Spinal cord (tissue), 10 donors: ENCODE measurements around the gene P3H2. TPM values are rescaled to one million over a fixed set of nuclear protein-coding genes. Genes with fewer than 3 reads are reported as not detected.

Experiments
- DNase-seq, 6 donors: peaks; one replicate each; pipeline versions ENCODE4 v3.0.0 to v3.0.0-alpha.2; 2013 to 2015; ENCODE audit warnings: low spot score in 6 of 6, low read depth in 4 of 6
- H3K27ac ChIP-seq: one replicate; pipeline ENCODE4 v1.5.1; 2013; ENCODE audit warnings: low read depth, low read length, control low read depth
- H3K27me3 ChIP-seq: one replicate; pipeline ENCODE4 v1.6.1; 2013; ENCODE audit warnings: low read length; ENCODE audit not compliant: control insufficient read depth, insufficient read depth
- H3K36me3 ChIP-seq: one replicate; pipeline ENCODE4 v1.6.1; 2013; ENCODE audit warnings: low read length; ENCODE audit not compliant: control insufficient read depth, insufficient read depth
- H3K4me1 ChIP-seq: one replicate; pipeline ENCODE4 v1.6.1; 2013; ENCODE audit warnings: low read length; ENCODE audit not compliant: control insufficient read depth, insufficient read depth
- H3K4me3 ChIP-seq: one replicate; pipeline ENCODE4 v1.5.1; 2013; ENCODE audit warnings: low read depth, low read length, control low read depth
- H3K9me3 ChIP-seq: one replicate; pipeline ENCODE4 v1.6.1; 2013; ENCODE audit warnings: low read length; ENCODE audit not compliant: control insufficient read depth, insufficient read depth
- WGBS: methylation state at CpG from one replicate; pipeline ENCODE4 v1.1.5; 2013; ENCODE audit warnings: missing lambda C conversion rate; ENCODE audit not compliant: insufficient coverage; 5-methylcytosine and 5-hydroxymethylcytosine counted together
- polyA plus RNA-seq, 2 donors: library from polyadenylated mRNA; unstranded; fragments of 120-200 nt; gene quantifications; one replicate each; pipeline ENCODE4 v1.2.1, GENCODE V29; 2013; ENCODE audit not compliant: insufficient read length in 2 of 2
- total RNA-seq, 2 donors: library from RNA; depleted of rRNA in 1 of 2; stranded (reverse); fragments of 120-200 nt in 1 of 2; fragments of >200 nt in 1 of 2; gene quantifications; one replicate each; pipeline versions ENCODE4 v1.2.3 to v1.2.4, GENCODE V29; 2013 to 2014
- donor health status: healthy.

The P3H2 gene
- total and polyA plus RNA-seq, 4 donors = 5.4 to 9.7 (median 6.9) TPM

DNA sequence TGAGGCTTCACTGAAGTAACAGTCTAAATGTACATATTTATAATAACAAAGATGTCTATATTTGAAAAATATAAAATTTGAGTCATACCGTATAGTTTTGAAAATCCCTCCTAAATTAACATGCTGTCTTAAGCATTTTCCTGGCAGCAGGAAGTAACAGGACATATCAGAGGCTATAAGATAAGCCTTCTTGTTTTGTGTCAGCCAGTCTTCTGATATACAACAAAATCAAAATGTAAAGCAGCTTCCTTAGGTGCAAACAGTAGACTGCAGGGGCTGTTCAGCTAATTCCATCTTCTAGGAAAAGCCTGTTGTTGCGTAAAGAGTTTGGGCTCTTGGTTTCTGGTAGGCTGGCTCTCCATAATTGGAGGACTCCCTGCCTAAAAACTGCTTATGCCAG, 56.0 kb downstream of the P3H2 start:
- 100% methylated on average over 1 of the region's 2 CpGs for WGBS
- H3K9me3 ChIP-seq = no peaks in the 10 kb centered on the region

DNA sequence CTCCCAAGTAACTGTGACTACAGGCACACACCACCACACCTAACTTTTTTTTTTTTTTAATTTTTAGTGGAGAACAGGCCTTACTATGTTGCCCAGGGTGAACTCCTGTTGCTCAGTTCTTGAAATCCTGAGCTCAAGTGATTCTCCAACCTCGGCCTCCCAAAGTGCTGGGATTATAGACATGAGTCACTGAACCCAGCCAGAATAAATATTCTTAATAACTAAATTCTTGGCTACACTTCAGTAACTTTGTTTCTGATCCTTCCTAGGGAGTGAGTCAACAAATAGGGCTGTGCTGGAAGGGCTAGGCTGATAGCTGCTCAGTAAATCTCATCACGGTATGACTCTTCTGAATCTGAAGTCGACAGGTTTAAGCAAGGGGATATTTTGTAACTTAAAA, 56.6 kb downstream of the P3H2 start:
- Histone ChIP-seq H3K9me3 (no peaks in the 10 kb centered on the region), H3K27ac (no peak overlapping the region), H3K4me3 (no peak overlapping the region), H3K27me3 (no peaks in the 10 kb centered on the region), H3K36me3 (no peaks in the 10 kb centered on the region), H3K4me1 (peaks cover 3% of the 10 kb centered on the region)
- peak in 1 of 6 donors; percentile 24 for DNase-seq
- WGBS = 88% methylated on average over 1 of the region's 3 CpGs

More for the DNA sequence above, 56.0 kb downstream of the P3H2 start:
- H3K4me1 ChIP-seq = no peaks in the 10 kb centered on the region
- H3K4me3 ChIP-seq = no peak overlapping the region
- H3K27ac ChIP-seq = no peak overlapping the region
- no peaks in the 10 kb centered on the region for H3K36me3 ChIP-seq
- no peaks in the 10 kb centered on the region for H3K27me3 ChIP-seq
- no peak for DNase-seq

DNA sequence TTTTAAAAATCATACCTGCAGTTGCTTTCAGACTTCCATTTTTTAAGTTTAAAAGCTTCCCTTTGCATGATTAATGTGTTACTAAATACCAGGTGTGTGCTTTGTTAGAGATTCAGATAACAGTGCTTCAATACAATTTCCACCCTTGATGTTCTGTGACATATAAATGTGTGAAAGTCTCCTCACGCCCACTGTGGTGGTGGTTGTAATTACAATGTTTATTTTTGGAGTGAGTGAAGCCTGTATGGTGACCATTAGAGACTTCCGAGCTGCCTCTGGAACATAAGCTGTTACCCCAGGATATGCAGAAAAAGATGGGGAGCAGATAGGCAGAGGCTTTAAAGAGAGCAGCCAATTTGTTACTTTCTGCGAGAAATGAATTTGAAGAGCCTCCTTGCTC, 57.2 kb downstream of the P3H2 start:
- no CpG with 5 or more reads among the region's 3 CpGs for WGBS
- no peaks in the 10 kb centered on the region for H3K36me3 ChIP-seq
- H3K27me3 ChIP-seq = no peaks in the 10 kb centered on the region
- H3K9me3 ChIP-seq = no peaks in the 10 kb centered on the region
- no peak overlapping the region for H3K4me3 ChIP-seq
- H3K4me1 ChIP-seq = peaks cover 3% of the 10 kb centered on the region
- no peak overlapping the region for H3K27ac ChIP-seq
- DNase-seq = no peak

DNA sequence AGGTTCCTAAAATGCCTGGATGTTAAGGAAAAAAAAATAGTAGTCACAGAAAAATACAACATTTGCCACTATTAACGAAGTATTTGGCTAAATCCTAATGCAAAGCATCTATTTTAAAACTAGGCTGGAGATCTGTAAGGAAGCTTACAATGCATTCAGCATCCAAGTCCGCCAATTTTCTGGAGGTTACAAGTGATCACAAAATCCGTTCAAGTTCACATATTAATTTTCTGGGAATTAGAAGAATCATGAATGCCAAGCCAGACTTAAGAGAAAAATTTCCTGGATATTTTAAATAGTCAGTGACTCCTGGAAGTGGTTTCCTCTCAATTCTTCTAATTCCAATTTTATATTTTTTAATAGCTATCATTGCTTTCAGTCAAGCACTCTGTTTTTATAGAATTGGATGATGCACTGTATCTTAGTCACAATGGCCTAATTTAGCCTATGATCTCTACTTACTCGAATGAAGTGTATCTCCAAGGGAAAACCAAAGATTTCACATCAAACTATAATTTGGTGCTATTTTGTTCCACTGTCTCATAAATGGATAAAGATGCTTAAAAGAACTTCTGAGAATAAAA, 60.4 kb downstream of the P3H2 start:
- Histone ChIP-seq H3K4me1 (peaks cover 3% of the 10 kb centered on the region), H3K4me3 (no peak overlapping the region), H3K27me3 (no peaks in the 10 kb centered on the region), H3K9me3 (no peaks in the 10 kb centered on the region), H3K27ac (no peak overlapping the region), H3K36me3 (no peaks in the 10 kb centered on the region)
- WGBS = no CpG with 5 or more reads among the region's 4 CpGs
- no peak for DNase-seq

DNA sequence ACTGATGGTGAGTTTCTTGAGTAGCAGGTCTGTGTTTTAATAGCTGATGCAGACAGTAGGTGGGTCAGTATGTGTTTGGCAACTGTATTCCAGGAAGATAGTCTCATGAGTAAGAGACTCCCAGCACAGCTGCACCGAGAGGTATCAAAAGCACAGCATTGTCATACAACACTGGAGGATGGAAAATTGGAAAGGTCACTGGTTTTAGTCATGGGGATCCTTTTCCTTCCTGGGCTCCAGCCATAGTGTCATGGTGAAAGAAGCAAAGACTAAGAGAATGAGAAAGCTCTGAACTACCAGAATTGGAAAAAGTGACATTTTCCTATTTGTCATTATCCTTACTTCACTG, 61.5 kb downstream of the P3H2 start:
- H3K27ac ChIP-seq = no peak overlapping the region
- 60% methylated on average over 1 of the region's 1 CpG for WGBS
- H3K27me3 ChIP-seq = no peaks in the 10 kb centered on the region
- no peak for DNase-seq
- no peaks in the 10 kb centered on the region for H3K36me3 ChIP-seq
- no peak overlapping the region for H3K4me3 ChIP-seq
- peaks cover 3% of the 10 kb centered on the region for H3K4me1 ChIP-seq
- H3K9me3 ChIP-seq = no peaks in the 10 kb centered on the region

DNA sequence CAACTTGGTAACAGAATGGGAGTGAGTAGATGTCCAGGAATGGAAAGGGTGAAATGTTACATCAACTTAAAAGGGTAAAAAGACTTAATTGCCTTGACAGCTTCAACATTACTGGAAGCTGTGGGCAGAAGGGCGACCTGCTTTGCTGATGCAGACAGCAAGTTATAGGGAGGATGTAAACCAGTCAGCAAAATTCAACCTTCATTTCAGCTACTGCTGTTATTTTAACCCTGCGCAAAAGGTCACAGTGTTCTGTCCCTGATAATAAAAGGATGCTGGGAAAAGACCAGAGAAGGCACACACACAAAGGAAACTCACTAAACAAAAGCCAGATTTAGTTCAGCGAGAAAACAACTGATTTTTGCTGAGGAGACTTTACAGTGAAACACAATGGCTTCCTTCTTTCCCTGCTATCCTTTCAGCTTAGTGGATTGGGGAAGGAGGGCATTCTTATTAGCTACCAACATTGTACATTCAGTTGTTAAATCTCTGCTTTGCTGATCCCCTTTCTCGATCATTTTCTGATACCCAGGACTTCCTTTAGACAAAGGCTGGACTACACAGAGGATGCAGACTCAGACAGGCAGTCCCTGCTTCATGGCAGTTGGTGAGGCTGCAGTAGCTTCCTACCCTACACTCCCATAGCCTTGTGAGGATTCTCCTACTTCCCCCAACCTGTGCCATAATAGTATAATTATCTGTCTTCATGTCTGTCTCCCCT, 62.0 kb downstream of the P3H2 start:
- no peaks in the 10 kb centered on the region for H3K36me3 ChIP-seq
- WGBS = 22% methylated on average over 1 of the region's 4 CpGs
- H3K27ac ChIP-seq = peak overlapping the region; percentile 27
- H3K27me3 ChIP-seq = no peaks in the 10 kb centered on the region
- peak in 1 of 6 donors; percentile 26 for DNase-seq
- no peak overlapping the region for H3K4me3 ChIP-seq
- peaks cover 3% of the 10 kb centered on the region for H3K4me1 ChIP-seq
- no peaks in the 10 kb centered on the region for H3K9me3 ChIP-seq

DNA sequence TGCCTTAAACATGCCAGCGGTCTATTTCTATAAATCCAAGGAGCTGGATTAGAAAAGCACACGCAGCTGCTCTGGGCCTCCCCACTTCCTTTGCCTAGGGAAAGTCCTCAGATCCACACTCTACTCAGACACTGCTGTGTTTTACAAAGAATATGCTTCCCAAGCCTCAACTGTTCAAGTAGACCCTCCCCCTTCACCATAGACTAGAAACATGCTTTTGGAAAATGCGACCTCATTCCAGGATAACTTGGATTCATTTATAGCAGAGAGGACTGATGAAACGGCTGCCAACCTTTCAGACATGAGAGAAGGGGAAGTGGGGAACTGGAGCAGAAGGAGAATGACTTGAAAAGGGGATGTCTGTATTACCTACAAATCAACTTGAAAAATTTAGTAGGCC, 64.0 kb downstream of the P3H2 start:
- Histone ChIP-seq H3K9me3 (no peaks in the 10 kb centered on the region), H3K4me3 (no peak overlapping the region), H3K36me3 (no peaks in the 10 kb centered on the region), H3K27me3 (no peaks in the 10 kb centered on the region), H3K4me1 (peaks cover 3% of the 10 kb centered on the region), H3K27ac (no peak overlapping the region)
- peak in 1 of 6 donors; percentile 35 for DNase-seq
- 80% methylated on average over 3 of the region's 4 CpGs for WGBS

DNA sequence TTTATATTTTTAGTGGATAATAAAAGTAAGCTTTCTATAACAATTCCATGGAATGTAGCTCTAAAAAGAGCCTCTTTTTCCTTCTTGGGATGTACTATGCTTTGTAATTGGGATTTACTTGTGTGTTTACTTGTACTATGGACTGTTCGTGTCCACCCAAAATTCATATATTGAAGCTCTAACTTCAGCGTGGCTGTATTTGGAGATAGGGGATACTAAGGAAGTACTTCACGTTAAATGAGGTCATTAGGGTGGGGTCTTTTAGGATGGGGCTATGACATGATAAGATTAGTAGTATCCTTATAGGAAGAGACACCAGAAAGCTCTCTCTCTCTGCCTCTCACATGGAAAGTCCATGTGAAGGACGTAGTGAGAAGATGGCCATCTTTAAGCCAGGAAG, 64.9 kb downstream of the P3H2 start:
- Histone ChIP-seq H3K9me3 (no peaks in the 10 kb centered on the region), H3K27me3 (no peaks in the 10 kb centered on the region), H3K4me3 (no peak overlapping the region), H3K4me1 (peaks cover 3% of the 10 kb centered on the region), H3K36me3 (no peaks in the 10 kb centered on the region), H3K27ac (no peak overlapping the region)
- DNase-seq = no peak
- no CpG with 5 or more reads among the region's 4 CpGs for WGBS

DNA sequence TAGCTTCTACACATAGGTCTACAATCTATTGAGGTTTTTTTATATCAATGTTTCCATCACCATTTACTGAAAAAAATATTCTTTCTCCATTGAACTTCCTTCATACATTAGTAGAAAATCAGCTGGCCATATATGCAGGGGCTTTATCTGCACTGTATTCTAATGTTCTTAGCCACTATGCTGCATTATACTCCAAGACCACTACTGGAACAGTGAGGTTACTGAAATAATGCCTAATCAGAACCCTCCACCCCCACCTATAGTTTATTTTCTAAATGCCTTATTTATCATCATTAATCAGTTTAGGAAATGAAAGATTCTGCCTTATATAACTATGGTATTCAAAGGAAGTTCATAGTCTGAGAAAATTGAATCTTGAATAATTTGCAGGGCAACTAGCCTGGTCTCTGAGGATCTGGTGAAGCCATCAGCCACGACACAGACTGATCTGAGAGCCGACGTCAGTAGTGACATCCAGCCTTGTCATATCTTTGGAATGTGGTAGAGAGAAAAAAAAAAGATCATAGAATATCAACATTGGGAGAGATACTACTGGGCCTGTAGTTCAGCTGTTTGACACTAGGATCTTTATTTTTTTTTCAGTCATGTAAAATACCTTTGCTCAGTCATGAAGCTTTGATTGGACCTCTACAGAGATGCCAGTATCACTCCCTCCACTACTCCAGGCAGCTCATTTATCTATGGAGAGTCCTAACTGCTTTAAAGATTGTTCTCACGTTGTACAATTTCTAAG, 66.6 kb downstream of the P3H2 start:
- Histone ChIP-seq H3K27me3 (no peaks in the 10 kb centered on the region), H3K27ac (no peak overlapping the region), H3K36me3 (no peaks in the 10 kb centered on the region), H3K9me3 (no peaks in the 10 kb centered on the region), H3K4me1 (no peaks in the 10 kb centered on the region), H3K4me3 (no peak overlapping the region)
- no peak for DNase-seq
- WGBS = no CpG with 5 or more reads among the region's 4 CpGs

DNA sequence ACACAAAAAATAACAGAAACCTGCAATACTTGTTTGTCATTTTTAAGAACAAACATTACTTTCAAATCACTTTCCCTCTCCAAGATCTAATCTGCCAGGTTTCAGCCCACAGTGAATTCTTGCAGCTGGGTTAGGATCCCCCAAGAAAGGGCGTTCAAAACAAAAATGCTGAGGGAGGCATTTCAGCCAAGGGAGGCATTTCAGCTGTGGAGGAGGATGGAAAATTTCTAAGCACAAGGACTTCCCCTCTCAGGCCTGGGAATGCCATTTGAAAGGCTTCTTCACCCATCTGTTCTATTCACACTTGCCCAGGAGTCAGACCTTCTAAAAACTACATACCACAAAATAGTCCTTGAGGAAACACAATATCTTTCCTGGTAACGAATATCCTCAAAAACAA, 69.1 kb downstream of the P3H2 start:
- H3K9me3 ChIP-seq = no peaks in the 10 kb centered on the region
- H3K4me3 ChIP-seq = no peak overlapping the region
- no peak for DNase-seq
- no peaks in the 10 kb centered on the region for H3K36me3 ChIP-seq
- no peaks in the 10 kb centered on the region for H3K27me3 ChIP-seq
- no peak overlapping the region for H3K27ac ChIP-seq
- WGBS = no CpG with 5 or more reads among the region's 2 CpGs
- H3K4me1 ChIP-seq = no peaks in the 10 kb centered on the region
